GM21447 (cell line): ENCODE measurements around the gene SELENOV.

ENCODE experiments used
- ATAC-seq: cut with Tn5 transposase; IDR thresholded peaks from one replicate; pipeline ENCODE4 v1.9.1; 2021; ENCODE audit not compliant: unreplicated experiment

SELENOV gene

DNA sequence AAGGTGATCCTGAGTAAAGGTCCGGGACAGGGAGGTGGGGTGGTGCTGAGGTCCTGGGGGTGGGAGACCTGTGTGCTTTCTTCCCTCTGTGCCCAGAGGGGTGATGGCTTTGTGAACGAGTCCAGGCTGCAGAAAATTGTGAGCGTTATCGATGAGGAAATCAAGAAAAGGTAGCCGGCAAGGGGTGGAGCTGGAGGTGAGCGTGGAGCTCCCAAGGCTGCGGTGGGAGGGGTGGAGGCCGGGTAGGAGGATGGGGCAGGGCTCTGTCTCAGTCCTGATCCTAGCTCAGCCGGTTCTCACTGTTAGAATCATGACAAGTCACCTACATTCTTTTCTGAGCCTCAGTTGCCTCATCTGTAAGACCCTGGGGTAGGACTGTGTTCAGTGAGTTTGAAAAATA is 4.0 kb downstream of the SELENOV start:
- no peak for ATAC-seq

DNA sequence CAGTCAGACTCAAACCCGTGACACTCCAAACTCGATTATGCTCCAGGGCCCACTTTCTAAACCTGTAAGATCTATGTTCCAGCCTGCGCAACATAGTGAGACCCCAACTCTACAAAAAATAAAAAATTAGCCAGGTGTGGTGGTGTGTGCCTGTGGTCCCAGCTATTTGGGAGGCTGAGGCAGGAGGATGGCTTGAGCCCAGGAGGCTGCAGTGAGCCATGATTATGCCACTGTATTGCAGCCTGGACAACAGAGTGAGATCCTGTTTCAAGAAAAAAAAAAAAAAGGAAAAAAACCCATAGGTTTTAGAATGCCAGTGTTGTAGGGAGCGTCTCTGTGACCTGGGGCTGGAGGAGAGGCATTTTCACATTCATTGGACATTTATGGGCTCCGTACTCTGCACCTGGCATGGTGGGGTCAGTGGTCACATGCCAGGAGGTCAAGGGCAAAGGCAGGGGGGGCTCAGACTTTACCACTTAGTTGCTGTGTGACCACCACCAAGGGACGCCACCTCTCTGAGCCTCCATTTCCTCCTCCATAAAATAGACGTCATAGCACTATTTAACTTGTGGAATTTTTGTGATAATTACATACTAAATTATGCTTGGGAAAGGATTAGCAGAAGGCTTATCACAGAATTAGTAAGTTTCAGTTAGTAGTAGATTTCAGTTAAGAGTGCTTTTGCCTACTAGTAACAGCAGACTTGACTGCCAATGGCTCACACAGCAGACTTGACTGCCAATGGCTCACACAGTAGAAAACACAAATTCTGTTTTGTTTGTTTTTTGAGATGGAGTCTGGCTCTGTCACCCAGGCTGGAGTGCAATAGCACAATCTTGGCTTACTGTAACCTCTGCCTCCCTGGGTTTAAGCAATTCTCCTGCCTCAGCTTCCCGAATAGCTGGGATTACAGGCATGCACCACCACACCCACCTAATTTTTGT is 5.9 kb downstream of the SELENOV start:
- ATAC-seq, result no peak

DNA sequence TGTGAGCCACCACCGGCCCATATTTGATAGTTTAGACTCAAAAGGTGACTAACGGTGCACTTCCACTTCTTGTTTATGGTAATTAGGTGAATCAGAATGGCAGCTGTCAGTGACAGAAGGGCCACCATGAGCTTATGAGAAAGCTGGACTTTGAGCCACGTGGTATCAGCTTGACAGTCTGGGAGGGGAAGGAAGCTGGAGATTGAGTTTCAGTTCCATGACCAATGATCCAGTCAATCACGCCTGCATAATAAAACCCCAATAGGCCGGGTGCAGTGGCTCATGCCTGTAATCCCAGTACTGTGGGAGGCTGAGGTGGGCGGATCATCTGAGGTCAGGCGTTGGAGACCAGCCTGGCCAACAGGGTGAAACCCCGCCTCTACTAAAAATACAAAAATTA is 9.6 kb downstream of the SELENOV start:
- no peak for ATAC-seq

DNA sequence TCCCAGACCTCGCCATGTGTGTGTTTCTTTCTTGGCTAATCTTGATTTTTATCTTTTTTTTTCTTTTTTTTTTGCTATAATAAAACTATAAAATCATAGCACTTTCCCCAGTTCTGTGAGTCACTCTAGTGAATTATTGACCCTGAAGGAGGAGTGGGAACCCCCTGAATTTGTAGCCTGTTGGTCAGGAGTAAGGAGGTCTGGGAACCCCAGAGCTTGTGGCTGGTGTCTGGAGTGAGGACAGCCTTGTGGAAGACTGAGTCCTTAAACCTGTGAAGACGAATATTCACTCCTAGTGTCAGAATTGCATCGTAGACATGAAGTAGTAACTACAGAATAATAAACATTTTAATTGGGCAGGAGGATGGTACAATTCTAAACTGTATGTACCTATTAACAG is 10.3 kb downstream of the SELENOV start:
- no peak for ATAC-seq

DNA sequence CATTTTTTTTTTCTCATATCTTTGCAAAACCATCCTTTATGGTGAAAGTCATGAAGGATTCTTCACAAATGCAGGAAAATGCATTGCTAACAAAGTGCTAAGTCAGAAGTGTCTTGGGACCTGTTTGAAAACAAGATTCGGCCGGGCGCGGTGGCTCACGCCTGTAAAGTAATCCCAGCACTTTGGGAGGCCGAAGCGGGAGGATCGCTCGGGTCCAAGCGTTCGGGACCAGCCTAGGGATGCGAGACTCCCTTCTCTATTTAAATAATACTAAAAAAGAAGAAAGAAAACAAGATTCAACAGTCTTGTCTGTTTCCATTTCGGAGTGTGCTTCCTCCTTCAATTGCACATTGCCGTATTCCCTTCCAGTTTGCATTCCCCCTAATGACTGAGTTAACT is 16.9 kb downstream of the SELENOV start:
- no peak for ATAC-seq

DNA sequence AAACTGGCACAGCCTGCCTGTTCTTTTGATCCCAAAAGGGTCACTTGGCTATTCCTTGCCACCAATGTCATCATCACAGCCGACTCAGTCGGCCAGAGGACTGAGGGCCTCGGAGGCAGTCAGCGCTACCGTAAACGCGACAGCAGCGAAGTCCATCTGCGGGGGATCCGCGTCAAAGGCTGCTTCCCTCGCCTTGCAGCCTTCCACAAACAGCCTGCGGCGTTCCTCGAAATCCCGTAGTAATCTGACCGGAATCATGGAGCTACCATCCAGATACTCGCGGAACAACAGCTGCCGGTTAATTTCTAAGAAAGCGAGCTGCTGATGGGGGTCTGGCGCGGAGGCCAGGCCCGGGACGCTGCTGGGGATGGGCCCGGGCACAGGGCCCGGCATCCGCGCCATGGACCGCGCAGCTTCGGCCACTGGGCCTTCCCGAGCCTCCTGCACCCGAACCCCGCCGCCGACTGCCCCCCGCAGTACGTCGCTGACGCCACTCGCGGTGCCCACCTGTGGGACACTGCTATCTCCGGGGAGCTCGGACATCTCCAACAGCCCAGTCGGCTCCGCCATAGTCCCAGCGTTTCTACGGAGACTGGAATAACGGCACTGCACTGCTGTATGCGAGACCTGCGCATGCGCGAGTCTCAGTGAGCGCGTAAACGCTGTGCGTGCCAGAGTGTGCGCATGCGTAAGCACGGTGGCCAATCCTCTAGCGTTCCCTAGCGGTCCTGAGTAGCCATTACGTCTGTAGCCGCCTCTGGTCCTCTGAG is 17.5 kb downstream of the SELENOV start, which contains the start of gene EID2B:
Gene EID2B (minus strand): TSS at position 620 of the 770 bp plus-strand sequence. CDS start 50 bp downstream, at position 570.
- ATAC-seq, result peak; percentile 80

DNA sequence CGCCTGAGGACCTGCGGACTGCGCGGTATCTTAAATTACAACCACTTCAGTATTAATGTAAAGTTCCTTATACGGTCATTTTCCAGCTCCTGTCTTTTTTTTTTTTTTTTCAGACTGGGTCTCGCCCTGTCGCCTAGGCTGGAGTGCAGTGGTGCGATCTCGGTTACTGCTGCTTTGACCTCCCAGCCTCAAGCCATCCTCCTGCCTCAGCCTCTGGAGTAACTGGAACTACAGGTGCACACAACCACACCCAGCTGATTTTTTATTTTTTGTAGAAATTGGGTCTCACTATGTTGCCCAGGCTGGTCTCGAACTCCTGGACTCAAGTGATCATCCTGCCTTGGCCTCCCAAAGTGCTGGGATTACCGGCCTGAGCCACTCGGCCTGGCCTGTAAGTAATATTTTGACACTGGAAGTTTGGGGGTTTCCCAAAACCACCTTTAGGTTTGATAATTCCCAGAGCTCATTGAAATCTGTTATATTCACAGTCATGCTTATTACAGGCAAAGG is 18.1 kb downstream of the SELENOV start:
- ATAC-seq, result no peak

DNA sequence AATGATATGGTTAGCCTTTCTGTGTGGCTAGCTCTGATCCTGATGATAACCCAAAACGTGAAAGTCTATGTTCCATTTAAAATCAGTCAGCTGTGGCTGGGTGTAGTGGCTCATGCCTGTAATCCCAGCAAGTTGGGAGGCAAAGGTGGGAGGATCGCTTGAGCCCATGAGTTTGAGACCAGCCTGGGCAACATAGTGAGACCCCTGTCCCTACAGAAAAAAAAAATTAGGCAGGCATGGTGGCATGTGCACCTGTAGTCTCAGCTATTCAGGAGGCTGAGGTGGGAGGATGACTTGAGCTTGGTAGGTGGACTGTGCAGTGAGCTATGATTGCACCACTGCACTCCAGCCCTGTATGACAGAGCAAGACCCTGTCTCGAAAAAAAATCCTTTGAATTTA is 18.9 kb downstream of the SELENOV start:
- no peak for ATAC-seq

DNA sequence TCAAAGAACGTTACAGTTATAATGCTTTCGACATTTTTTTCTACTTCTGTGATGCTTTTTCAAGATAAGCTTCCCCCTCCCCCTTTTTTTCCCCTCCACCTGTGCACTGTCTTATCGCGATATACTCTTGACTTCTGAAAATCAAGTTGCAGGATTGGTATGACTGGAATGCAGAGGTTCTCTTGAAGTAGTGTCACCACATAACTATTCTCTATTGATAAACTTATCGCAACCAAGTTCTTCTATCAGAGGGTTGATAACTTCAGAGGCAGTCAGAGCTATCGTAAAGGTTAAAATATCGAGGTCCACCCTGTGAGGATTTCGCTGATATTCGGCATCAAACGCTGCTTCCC is 24.2 kb downstream of the SELENOV start:
- no peak for ATAC-seq

DNA sequence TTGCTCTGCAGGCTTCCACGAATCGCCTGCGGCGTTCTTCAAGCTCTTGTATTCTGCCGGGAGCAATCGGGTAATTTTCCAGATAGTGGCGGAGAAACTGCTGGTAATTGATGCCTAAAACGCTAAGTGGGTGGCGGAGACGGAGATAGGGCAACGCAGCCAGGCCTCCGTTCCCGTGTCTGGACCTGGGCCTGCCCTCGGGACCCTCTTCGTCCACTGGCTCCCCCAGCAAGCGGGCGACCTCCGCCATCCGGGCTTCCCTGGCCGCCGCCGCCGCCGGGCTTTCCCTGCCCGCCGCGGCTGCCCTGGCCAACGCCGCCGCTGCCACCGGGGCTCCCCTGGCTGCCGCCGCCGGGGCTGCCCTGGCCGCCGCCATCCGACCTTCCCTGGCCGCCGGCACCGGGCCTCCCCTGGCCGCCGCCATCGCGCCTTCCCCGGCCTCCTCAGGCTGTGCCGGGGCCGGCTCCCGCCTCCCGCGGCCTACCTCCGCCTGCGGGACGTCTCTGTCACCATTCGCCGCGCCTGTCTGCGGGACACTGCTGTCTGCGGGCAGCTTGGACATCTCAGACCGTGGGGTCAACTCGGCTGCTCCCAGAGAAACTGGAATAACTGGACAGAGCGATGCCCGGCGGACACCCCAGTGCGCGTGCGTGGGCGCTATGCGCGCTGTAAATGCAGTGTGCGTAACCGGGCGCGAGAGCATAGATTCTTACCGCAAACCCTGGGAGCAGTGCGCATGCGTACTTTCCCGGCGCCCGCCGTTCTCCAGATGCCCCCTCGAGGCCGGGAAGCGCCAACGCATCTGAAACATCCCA is 24.8 kb downstream of the SELENOV start, which contains the start of gene EID2:
Gene EID2 (minus strand): TSS at position 644 of the 815 bp plus-strand sequence. CDS start 82 bp downstream, at position 562.
- ATAC-seq, result peak; percentile 78

DNA sequence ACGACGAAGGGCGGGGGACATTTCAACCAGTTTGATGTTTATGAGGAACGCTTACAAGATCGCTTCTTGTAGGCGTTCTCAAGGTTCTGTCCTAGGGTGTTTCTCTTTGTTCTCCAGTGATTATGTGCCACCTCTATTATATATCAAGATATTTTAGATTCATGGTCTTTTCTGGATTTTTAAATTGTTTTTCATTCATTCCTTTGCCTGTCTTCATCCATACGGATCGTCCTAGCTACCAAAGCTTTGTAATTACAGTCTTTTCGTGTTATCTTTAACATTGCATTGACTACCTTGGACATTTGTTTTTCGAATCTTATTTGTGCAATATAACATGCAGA is 25.4 kb downstream of the SELENOV start:
- no peak for ATAC-seq

DNA sequence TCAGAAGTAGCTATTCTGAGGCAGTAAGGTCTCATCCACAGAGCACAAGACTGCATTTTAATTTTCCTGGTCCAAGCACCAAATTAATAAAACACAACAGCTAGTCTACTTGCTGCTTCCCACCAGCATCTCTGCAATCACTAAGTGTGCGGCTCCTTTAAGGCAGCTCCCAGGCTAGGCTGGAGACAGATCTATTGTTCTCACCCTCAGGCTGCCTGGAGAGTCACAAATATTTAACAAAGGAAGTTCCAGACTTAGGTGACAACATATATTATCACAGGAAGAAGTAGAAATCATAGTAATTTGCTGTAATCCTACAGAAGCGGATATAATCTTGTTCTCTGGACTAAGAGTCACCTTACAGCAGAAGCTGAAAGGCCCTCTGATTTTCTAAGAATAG is 27.3 kb downstream of the SELENOV start:
- no peak for ATAC-seq

DNA sequence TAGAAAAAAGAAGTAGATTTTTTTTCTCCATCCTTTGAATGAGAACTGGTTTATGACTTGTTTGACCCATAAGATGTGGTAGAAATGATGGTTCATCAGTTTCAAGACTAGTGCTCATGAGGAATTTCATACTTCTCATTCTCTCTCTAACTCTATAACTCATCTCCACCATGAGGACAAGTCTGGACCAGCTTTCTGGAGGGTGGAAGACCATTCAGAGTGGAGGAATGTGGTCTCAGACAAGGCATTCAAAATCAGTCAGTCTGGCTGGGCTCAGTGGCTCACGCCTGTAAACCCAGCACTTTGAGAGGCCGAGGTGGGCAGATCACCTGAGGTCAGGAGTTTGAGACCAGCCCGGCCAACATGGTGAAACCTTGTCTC is 28.5 kb downstream of the SELENOV start:
- ATAC-seq, result no peak

DNA sequence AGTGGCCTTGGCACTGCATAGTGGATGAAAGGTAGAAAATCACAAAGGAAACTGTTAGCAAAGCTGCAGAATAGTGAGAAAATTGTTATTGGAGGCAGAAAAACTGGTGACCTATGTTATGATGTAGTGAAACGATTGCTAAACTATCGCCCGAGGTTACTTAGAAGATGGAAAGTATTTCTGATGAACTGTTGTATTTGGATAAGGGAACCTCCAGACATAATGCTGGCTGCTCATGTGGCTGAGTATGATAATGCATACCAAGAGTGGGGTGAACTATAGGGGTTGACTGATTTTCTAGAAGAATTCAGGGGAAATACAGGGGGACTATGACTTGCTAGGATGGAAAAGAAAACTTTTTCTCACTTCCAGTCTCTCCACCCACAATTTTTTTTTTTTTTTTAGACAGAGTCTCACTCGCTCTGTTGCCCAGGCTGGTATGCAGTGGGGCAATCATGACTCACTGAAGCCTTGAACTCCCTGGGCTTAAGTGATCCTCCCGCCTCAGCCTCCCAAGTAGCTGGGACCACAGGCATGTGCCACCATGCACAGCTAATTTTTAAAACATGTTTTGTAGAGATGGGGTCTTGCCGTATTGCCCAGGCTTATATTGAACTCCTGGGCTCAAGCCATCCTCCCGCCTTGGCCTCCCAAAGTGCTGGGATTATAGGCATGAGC is 29.4 kb downstream of the SELENOV start:
- no peak for ATAC-seq

DNA sequence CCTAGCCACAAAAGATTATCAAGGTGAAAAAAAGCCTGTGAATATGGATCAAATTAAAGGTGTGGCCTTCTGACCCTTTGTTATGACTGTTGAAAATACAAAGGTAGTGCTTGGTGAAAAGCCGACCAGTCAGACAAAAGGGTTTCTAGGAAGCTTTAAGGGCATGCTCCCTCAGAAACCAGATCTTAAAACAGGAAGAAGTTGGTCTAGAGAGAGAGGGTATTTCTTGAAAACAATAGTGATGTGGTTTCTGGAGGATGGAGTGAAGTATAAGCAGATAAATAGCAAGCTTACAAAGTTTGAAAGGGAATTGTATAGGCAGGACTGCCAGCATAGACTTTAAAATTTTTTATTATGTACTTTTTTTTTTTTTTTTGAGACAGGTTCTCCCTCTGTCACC is 30.0 kb downstream of the SELENOV start:
- no peak for ATAC-seq

DNA sequence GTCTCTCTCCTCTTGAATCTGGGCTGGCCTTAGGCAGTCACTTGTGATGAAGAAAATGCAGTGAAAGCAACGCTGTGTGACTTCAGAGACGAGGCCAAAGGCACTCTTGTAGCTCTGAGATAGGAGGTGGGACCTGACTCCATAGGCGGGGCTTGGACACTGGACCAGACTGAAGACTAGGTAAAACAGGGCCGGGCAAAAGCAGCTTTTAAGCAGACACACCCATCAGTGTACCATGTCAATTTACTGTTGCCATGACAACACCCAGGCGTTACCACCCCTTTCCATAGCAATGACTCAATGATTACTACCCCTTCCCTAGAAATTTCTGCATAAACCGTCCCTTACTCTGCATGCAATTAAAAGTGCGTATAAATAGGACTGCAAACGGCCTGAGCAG is 31.7 kb downstream of the SELENOV start:
- ATAC-seq, result no peak

DNA sequence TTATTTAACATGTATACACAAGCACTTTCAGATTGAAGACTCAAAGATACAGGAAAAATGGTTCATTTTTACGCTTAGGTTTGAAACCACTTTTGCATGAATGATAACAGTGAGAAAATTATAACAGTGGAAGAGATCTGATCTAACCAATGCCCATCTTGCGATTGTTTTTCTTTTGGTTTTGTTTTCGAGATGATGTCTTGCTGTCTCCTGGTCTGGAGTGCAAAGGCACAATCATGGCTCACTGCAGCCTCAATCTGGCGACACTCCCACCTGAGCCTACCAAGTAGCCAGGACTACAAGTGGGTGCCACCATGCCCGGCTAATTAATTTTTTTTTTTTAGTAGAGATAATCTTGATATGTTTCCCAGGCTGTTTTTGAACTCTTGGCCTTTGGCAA is 35.3 kb downstream of the SELENOV start:
- ATAC-seq, result no peak

DNA sequence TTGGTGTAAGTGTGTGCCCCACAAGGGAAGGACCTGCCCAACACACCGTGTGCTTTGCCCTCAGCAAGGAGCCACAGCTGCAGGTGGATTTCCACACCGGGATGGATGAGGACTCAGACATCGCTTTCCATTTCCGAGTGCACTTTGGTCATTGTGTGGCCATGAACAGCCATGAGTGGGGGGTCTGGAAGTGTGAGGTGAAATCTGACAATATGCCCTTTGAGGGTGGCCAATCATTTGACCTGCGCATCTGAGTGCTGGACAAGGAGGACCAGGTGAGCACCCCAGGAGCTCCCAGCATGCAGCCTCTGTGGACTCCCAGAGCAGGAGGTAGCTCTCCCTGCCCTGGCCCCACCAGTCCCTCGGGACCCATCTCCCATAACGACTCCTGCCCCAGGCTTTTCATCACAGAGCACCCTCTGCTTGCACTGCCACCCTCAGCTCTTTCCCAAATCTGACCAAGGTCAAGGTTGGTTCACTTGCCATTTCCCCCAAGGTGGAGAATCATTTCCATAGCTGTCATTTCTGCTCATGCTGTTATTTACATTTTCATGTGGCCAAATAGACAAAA is 38.2 kb downstream of the SELENOV start:
- ATAC-seq, result no peak

DNA sequence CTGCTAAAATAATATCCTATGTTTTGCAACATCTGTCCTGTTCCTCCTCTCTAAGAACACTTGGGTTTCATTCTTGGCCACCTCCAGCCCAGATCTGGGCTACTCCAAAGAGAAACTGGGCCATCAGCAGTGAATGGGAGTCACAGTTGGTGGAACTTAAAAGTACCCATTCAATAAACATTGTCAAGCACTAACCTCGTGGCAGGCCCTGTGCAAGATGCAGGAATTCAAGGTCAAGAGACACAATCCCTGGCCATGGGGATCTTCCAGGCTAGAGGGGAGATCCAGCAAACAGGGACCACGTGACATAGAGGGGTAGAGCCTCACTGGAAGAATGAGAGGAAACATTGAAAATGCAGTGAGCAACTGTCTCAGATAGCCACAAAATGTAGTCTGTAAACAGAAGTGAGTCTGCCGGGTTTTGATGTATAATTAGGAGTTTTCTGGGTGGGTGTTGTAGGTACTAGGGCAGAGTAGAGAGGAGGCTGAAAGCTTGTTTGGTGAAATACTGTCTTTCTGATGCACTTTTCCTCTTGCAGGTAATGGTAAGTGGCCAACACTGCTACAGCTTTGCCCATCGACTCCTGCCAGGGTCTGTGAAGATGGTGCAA is 39.9 kb downstream of the SELENOV start:
- no peak for ATAC-seq

DNA sequence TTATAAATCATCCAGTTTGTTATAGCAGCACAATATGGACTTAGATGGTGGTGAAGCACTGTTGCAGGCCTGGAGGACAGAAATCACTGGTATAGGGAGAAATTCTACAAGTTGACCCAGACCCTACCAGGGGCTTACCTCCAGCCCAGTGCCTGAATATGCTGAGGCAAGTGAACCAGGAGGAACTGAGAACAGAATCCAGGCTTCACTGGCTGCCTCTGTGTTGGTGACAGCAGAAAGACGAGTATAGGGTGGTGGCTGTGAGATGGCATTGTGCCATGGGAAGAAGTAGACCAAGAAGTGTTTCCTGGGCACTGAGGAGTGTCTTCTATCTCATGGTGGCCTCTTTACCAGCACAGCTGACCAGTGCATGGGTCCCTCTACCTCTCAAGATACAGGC is 40.9 kb downstream of the SELENOV start:
- no peak for ATAC-seq
